ENCODE measurements around the gene DLGAP4. TPM values are rescaled to one million over a fixed set of nuclear protein-coding genes. Genes with fewer than 3 reads are reported as not detected.
"Not testable (repeated sequence)": the region's sequence is repeated elsewhere in the genome, so short reads cannot be mapped to it uniquely, and the experiment has no call there.

DLGAP4 gene
- total and polyA plus RNA-seq, 7 donors, result 53.5 to 151 (median 90.4) TPM

- Histone ChIP-seq H3K27me3 (ENCODE audit: insufficient read depth in 3 of 3, low read length in 2 of 3) (no peaks in the 10 kb centered on the region), H3K36me3 (ENCODE audit: insufficient read depth in 1 of 2, low read depth in 1 of 2) (no peaks in the 10 kb centered on the region), H3K4me3 (no peak overlapping the region), H3K9me3 (no peaks in the 10 kb centered on the region), H3K27ac (peak overlapping the region; percentile 74), H3K4me1 (peaks cover 86% of the 10 kb centered on the region)
- ATAC-seq (no peak), DNase-seq (no peak)
- intact Hi-C loops (cut with DNase I), result no loop called here
- 70 to 77% (median 73%) methylated on average over 2 of the region's 2 CpGs for WGBS, 3 donors
- TF ChIP-seq CTCF (IDR thresholded peaks at IDR 0.05), result no peak
Measured at GRCh38 chr20:36473164-36473563, 167.0 kb downstream of the DLGAP4 start.

GRCh38 chr20:36474563-36474962, 168.4 kb downstream of the DLGAP4 start:
- DNase-seq (no peak), ATAC-seq (no peak)
- Histone ChIP-seq H3K36me3 (ENCODE audit: insufficient read depth in 1 of 2, low read depth in 1 of 2) (no peaks in the 10 kb centered on the region), H3K4me1 (peaks cover 86% of the 10 kb centered on the region), H3K27ac (peak overlapping the region; percentile 74), H3K9me3 (no peaks in the 10 kb centered on the region), H3K27me3 (ENCODE audit: insufficient read depth in 3 of 3, low read length in 2 of 3) (no peaks in the 10 kb centered on the region), H3K4me3 (no peak overlapping the region)
- no peak for TF ChIP-seq CTCF (IDR thresholded peaks at IDR 0.05)
- intact Hi-C loops (cut with DNase I), result no loop called here
- 0 to 29% (median 3%) methylated on average over 1 of the region's 1 CpG for WGBS, 3 donors

GRCh38 chr20:36475054-36475453, 168.9 kb downstream of the DLGAP4 start:
- H3K27ac ChIP-seq, result peak overlapping the region; percentile 74
- intact Hi-C loops (cut with DNase I); H3K9me3 ChIP-seq; ATAC-seq; DNase-seq; H3K27me3 ChIP-seq (ENCODE audit: insufficient read depth in 3 of 3, low read length in 2 of 3); H3K4me3 ChIP-seq; H3K36me3 ChIP-seq (ENCODE audit: insufficient read depth in 1 of 2, low read depth in 1 of 2): not testable (repeated sequence)
- H3K4me1 ChIP-seq, result peaks cover 86% of the 10 kb centered on the region
- WGBS, 3 donors, result 73 to 82% (median 82%) methylated on average over 8 of the region's 8 CpGs

GRCh38 chr20:36477475-36477874, 171.3 kb downstream of the DLGAP4 start:
- Histone ChIP-seq H3K4me3 (no peak overlapping the region), H3K9me3 (no peaks in the 10 kb centered on the region), H3K4me1 (peaks cover 86% of the 10 kb centered on the region), H3K36me3 (ENCODE audit: insufficient read depth in 1 of 2, low read depth in 1 of 2) (no peaks in the 10 kb centered on the region), H3K27me3 (ENCODE audit: insufficient read depth in 3 of 3, low read length in 2 of 3) (no peaks in the 10 kb centered on the region), H3K27ac (peak overlapping the region; percentile 89)
- no peak for TF ChIP-seq CTCF (IDR thresholded peaks at IDR 0.05)
- no peak for DNase-seq
- WGBS, 3 donors, result 88 to 98% (median 93%) methylated on average over 1 of the region's 1 CpG
- intact Hi-C loops (cut with DNase I), result no loop called here
- ATAC-seq, result no peak

GRCh38 chr20:36478137-36478905, 172.2 kb downstream of the DLGAP4 start:
- Histone ChIP-seq H3K27me3 (ENCODE audit: insufficient read depth in 3 of 3, low read length in 2 of 3) (no peaks in the 10 kb centered on the region), H3K36me3 (ENCODE audit: insufficient read depth in 1 of 2, low read depth in 1 of 2) (no peaks in the 10 kb centered on the region), H3K4me3 (no peak overlapping the region), H3K9me3 (no peaks in the 10 kb centered on the region), H3K27ac (peak overlapping the region; percentile 89), H3K4me1 (peaks cover 86% of the 10 kb centered on the region)
- TF ChIP-seq CTCF (IDR thresholded peaks at IDR 0.05), result no peak
- intact Hi-C loops (cut with DNase I), result no loop called here
- no peak for DNase-seq
- 51 to 59% (median 56%) methylated on average over 7 of the region's 7 CpGs for WGBS, 3 donors
- peak in 1 of 4 donors; percentile 4 for ATAC-seq

Data from psoas muscle (tissue), 8 donors.